ENCODE results near the gene DIS3L2.
"Not testable (repeated sequence)": the region's sequence is repeated elsewhere in the genome, so short reads cannot be mapped to it uniquely, and the experiment has no call there.

The DIS3L2 gene

GRCh38 chr2:232342635-232343565, 381.4 kb downstream of the DIS3L2 start:
- DNase-seq: no peak

GRCh38 chr2:232343821-232344220, 382.3 kb downstream of the DIS3L2 start:
- DNase-seq: no peak

GRCh38 chr2:232345251-232345650, 383.7 kb downstream of the DIS3L2 start:
- DNase-seq: no peak

GRCh38 chr2:232347369-232347768, 385.9 kb downstream of the DIS3L2 start:
- DNase-seq: no peak

GRCh38 chr2:232348936-232349335, 387.4 kb downstream of the DIS3L2 start:
- no peak for DNase-seq

- no peak for DNase-seq
Measured at GRCh38 chr2:232349546-232349945, 388.0 kb downstream of the DIS3L2 start.

GRCh38 chr2:232349946-232350635, 388.6 kb downstream of the DIS3L2 start:
- no peak for DNase-seq

GRCh38 chr2:232350804-232351685, 389.5 kb downstream of the DIS3L2 start:
- no peak for DNase-seq

- DNase-seq: no peak
Measured at GRCh38 chr2:232351686-232352510, 390.4 kb downstream of the DIS3L2 start.

GRCh38 chr2:232352511-232353091, 391.1 kb downstream of the DIS3L2 start:
- DNase-seq: no peak

- no peak for DNase-seq
Measured at GRCh38 chr2:232353096-232353495, 391.6 kb downstream of the DIS3L2 start.

GRCh38 chr2:232353660-232354059, 392.1 kb downstream of the DIS3L2 start:
- DNase-seq: no peak

- no peak for DNase-seq
Measured at GRCh38 chr2:232354069-232354468, 392.6 kb downstream of the DIS3L2 start.

GRCh38 chr2:232361646-232362045, 400.1 kb downstream of the DIS3L2 start:
- DNase-seq: no peak

- no peak for DNase-seq
Measured at GRCh38 chr2:232362174-232362900, 400.8 kb downstream of the DIS3L2 start.

GRCh38 chr2:232363064-232363783, 401.7 kb downstream of the DIS3L2 start:
- not testable (repeated sequence) for DNase-seq

- no peak for DNase-seq
Measured at GRCh38 chr2:232363784-232364615, 402.5 kb downstream of the DIS3L2 start.

Measured in hypothalamus (tissue), 51 donors.